HTR-8/SVneo (cell line): Measurements from ENCODE around the gene PSMD5.

ENCODE experiments used
- DNase-seq: peaks from one replicate; pipeline ENCODE4 v3.0.0; 2011; ENCODE audit warnings: low spot score, mixed read lengths; ENCODE audit not compliant: insufficient read length
- FAIRE-seq: peaks from 2 replicates; lab custom pipeline; 2011; peaks lifted over from hg19 to GRCh38; lab: Jason Lieb, UNC

PSMD5 gene

DNA sequence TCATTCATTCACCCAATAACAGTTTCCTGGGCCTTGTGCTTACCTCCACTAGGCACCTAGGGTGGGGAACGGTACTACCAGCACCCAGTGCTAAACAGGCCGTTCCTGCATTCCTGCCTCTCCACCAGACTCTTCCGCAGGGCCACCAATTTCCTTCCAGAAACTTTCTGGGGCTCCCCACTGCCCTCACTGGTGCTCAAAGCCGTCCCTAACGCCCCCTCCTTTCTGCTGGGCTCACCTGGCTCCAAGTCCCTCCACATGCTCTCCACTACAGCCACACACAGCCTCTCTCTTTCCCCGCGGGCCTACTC, 32.9 kb upstream of the PSMD5 start:
- no peak for DNase-seq
- FAIRE-seq, result no peak

DNA sequence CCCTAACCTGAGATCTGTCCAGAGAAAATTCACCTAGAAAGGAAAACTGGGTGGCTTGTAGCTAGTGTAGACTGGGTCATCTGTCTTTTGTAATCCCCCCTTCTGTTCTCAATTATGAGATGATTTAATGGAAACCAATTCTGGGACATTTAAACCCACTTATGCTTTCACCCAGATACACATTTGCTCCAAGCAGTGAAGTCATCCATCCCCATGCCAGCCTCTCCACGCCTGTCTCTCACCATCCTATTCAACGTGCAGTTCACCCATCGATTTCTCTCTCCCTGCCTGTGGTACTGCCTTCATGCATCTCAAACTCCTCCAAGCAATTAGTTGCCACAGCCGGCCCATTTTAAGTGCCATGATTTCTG, 32.5 kb upstream of the PSMD5 start:
- FAIRE-seq, result no peak
- DNase-seq, result no peak

DNA sequence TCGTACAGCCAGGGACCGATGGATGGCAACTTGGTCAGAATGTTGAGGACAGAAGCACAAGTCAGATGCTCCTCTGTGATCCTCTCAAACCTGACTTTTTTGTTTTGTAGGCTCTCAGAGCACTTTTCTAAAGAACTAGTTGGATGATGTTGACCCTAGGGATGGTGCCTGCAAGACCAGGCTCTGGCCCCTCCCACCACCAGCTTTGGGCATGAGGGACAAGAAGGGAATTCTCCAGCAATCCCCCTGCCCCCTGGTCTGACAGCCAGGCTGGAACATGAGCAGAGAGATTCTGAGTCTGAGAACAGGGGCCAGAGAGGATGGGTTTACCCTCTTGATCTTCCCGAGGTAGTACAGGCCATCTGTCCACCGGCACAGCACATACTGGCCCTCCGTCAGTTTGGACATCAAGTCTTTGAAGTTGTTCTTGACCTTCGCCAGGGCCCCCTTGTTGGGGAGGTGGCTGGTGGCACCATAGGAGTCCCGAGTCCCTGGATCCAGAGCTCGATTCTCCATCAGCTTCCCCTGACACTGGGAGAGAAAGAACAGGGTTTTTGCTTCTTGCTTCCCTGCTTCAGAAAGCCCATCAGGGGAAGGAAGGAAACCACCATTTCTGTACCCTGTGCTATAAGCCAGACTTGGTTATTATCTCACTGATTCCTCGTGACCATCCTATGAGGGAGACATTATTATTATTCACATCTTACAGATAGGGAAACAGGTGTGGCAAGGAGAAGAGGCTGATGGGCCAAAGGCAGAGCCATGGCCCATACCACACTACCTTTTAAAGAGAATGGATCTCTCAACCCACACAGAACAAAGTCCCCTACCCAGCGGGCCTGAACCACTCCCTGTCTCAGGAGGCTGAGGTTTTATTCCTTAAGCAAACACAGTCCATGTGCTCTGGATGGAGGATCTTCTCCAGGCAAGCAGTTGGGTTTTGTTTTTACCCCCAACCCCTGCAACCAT, 31.8 kb upstream of the PSMD5 start:
- FAIRE-seq (no peak), DNase-seq (no peak)

DNA sequence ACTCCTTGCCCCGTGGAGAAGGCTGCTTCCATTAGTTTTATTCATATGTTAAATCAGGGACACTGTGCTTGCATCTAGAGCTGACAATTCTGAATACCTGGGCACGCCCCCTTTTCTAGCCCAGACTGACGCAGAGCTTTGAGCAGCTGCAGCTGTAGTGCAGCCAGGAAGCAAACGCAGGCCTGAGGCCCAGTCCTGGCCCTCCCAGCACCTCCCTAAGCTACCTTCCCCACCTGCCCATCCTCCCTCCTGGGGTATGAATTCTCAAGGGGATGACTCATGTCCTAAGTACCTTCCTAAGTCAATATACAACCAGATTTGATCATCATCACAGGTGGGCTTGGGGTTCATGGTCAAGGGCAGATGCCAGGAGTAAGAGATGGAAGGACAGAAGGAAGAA, 30.8 kb upstream of the PSMD5 start:
- FAIRE-seq, result no peak

DNA sequence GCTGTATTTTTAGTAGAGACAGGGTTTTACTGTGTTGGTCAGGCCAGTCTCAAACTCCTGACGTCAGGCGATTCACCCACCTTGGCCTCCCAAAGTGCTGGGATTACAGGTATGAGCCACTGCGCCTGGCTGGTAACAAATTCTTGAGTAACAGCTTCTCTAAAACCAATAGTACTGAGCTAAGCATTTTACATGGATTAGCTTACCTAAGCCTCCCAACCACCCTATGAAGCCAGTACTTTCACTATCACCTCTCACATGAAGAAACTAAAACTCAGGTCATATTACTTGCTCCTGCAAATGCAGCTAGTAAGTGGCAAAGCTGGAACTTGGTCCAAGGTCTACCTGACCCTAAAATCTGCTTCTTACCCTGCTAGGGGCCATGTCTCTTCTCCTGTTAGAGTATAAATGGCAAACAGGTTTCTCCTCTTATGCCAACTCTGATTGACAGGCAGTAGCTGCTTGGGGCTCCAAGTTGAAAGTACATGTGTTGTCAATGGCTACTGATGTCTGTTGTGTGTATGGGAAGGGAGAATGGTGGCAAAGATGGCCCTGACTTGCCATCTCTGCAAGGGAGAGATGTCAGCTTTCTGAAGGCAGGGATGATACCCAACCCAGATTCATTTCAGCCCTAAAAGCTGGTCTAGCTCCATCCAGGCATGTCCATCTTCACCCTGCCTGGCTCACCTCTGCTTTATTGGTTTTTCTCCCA, 30.2 kb upstream of the PSMD5 start:
- no peak for FAIRE-seq
- DNase-seq, result no peak

More for the DNA sequence above, 30.8 kb upstream of the PSMD5 start:
- no peak for DNase-seq

DNA sequence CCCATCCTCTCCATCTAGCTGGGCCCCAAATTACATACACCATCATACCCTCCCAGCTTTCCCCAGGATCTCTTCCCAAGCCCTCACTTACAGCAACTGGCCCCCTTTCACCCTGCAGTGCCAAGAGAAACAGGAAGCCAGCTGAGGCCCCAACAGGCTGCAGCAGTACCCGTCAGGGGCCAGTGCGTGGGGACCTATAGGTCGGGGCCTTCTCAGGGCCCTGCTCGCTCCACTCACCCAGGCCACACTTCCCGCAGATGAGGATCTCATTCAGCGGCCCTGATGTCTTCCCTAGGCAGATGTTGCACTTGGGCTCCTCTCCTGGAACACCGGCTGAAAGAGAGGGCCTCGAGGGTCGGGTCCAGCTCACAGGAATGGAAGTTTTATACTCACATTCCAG, 27.5 kb upstream of the PSMD5 start:
- no peak for FAIRE-seq

DNA sequence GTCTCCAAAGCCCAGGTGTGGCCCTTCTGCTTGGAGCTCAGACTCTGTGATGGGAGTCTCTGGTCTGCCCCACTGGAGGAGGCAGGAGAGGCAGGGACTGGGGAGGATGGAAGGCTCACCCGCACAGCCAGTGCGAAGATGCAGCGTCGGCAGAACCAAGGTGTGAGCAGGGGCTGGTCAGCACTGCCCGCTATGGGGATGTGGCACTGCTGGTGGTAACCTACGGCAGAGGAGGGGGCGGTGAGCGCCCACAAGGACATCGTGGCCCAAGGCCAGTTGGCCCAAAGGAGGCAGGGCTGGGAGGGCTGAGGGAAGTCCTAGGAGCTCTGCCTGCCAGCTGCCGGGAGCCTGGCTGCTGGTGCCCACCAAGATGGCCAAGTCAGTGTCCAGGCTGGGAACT, 27.0 kb upstream of the PSMD5 start:
- FAIRE-seq, result no peak
- no peak for DNase-seq

More for the DNA sequence above, 27.5 kb upstream of the PSMD5 start:
- DNase-seq, result no peak

DNA sequence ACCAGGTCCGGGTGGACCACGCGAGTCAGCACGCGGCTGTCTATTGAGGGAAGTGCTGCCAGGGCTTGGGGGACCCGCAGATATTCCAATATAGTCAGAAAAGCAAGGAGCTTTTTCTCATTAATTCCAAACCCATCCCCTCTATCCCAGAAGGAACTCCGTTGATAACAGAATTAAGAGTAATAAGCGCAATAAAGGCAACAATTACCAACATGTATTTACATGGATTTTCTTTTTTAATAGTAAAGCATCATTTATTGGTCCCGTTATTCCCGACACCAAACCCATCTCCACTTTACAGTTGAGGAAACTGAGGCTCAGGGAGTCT, 26.6 kb upstream of the PSMD5 start:
- DNase-seq, result no peak
- FAIRE-seq, result no peak

DNA sequence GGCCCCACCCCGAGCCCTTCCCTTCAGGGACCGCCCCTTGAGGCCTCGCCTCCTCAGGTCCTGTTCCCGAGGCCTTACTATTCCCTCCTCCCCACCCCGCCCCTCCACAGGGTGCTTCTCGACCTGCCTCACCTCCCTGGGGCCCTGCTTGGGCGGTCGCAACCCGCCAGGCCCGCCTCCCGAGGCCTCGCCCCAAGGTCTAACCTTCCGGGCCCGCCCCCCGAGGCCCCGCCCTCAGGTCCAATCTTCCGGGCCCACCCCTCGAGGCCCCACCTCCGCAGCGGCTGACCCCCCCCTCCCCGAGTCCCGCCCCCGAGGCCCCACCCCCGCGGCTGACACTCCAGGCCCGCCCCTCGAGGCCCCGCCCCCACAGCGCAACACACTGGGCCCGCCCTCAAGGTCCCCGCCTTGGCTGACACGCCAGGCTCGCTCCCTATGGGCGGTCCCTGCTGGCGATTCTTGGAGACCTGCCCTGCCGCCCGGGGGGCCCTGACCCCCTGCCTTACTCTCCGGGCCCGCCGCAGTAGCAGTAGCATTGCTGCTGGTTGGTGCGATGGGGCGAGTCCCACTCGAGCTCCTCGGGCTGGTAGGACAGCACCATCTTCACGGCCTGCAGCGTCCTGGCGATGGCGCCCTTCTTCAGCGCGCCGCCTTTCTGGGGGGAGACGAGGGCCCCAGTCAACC, 26.1 kb upstream of the PSMD5 start:
- DNase-seq (peak; percentile 77), FAIRE-seq (no peak)

DNA sequence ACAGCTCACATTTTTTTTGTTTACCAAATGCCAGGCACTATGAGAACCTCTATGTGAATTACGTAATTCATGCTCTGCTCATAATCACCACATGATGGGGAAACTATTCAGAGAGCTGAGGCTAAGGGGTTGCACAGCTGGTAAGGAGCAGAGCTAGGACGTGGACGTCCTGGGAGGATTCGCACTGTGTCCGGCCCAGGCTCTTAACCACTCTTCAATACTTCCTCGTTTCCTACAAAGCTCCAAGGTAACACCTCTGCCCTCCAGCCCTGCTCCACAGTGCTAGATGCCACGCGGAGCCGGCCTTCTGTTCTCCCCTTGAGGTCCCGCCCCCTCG, 25.6 kb upstream of the PSMD5 start:
- no peak for DNase-seq
- no peak for FAIRE-seq

DNA sequence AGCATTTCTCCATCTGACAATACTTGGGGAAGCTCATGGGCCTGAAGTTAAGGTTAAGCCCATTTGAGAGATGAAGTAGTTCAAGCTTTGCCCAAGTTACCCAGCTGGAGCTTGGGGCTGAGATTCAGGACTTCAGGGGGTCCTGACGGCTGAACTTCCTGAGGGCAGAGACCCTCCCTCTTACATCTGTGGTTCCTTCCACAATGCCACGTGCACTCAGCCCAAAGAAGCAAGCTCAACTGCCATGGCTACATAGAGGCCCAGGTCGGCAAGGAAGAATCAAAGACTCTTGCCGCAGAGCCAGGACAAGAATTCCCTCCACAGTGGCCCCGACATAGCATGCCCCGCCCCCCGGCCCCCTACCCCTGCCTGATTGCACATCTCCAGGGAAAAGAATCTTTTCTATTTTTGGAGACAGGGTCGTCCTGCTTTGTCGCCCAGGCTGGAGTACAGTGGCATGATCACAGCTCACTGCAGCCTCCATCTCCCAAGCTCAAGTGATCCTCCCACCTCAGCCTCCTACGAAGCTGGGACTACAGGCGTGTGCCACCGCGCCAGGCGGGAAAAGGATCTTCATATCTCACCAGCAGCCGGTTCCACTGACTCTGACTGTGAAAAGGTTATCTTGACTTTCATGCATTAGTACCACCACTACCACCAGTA, 25.1 kb upstream of the PSMD5 start:
- DNase-seq, result no peak

DNA sequence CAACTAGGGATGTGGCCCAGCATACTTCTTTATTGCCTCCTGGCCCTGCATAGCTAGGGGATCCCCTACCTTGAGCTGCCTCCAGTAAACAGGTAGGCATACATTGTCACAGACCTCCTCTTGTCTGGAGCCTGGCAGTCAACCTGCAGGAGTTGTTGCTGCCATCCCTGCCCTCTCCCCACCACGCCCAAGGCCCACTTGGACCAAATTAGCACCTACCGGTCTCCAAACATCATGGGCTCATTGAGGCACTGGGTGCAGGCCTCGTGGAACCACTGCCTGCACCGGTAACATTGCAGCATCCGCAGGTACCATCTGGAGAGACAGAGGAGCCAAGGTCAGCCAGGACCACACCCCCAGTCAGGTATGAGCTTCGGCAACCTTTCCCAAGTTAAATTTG, 23.9 kb upstream of the PSMD5 start:
- FAIRE-seq (no peak), DNase-seq (no peak)

More for the DNA sequence above, 25.1 kb upstream of the PSMD5 start:
- no peak for FAIRE-seq

DNA sequence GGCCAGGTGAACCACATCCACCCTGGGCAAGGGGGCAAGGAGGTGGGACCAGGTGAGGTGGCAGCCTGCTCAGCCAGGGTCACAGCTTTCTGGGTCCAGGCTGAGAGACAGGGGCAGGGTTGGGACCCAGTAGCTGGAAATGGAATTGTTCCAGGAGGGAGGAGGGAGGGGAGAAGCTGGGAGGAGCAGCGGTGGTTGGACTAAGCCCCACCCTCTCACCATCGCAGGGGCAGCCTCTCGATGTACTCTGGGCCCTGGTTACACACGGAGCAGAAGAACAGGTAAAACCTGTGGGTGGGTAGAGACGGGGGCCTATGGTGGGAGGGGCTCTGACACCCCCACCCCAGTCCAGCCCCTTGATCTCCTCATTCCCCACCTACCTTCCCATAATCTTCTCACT, 23.1 kb upstream of the PSMD5 start:
- DNase-seq, result no peak
- FAIRE-seq, result no peak

DNA sequence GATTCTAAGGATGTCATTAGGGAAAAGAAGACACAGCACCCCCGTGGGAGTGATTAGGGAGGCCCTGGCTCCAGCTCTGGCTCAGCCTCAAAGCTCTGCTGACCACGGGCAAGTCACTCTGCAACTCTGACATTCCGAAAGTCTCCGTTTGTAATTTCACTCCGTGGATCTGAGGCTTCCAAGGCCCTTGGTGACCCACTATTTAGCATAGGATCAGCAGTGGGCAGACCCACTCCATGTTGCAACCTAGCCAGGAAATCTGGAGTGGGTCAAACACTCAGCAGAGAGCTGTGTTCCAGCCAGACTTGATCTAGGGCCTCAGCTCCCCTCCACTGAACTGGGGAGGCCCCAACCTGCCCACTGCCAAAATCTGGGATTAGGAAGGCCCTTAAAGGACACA, 22.5 kb upstream of the PSMD5 start:
- no peak for FAIRE-seq
- no peak for DNase-seq

DNA sequence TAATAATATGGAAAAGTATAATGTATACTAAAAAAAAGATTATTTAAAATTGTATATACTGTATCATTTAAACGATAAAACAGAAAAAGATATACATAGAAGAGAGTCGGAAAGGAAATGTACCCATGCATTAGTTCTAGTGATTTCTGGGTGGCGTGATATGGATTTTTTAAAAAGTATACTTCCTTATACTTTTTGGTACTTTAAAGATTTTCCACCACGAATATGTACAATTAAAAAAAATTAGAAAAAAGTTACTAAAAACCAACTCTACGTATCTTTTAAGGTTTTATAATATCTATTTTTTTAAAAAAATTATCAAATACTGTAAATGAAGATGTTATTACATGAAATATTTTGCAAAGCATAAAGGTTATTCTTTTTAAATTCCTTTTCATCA, 22.0 kb upstream of the PSMD5 start:
- DNase-seq, result no peak
- FAIRE-seq, result no peak

DNA sequence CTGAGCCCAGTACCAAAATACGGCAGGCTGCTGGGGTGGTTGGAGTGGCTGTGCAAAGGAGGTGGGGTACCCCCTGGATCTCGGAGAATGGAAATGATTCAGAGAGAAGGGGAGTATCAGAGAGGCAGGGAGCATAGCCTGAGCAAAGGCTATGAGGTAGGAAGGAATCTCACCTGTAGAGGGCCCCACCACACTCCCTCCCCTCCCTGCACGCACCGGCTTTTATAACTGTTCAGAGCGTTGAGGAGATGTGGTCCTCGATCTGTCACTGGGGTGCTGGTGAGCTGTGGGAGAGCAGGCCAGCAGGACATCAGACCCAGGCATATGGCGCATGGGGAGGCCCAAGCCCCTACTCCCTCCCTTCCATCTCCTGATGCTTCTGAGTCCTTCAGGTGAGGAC, 21.1 kb upstream of the PSMD5 start:
- DNase-seq (no peak), FAIRE-seq (no peak)

DNA sequence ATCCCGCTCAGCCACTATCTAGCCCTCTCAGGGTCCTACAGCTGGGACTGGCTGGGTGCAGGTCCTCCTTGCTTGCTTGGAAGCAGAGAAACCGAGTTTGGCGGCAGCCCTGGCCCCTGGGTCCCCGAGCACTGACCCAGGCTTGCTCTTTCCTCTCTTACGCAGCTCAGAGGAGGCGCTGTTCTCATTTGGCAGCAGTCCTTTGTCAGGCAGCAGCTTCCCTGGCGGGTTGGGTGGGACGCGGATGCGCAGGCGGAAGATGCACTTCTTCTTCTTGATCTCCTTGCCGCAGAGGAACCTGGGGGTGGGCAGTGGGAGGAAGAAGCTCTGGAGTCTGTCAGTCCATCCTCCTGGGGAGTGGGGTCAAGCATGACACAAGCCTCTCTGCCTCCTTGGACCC, 19.7 kb upstream of the PSMD5 start:
- DNase-seq (no peak), FAIRE-seq (no peak)

DNA sequence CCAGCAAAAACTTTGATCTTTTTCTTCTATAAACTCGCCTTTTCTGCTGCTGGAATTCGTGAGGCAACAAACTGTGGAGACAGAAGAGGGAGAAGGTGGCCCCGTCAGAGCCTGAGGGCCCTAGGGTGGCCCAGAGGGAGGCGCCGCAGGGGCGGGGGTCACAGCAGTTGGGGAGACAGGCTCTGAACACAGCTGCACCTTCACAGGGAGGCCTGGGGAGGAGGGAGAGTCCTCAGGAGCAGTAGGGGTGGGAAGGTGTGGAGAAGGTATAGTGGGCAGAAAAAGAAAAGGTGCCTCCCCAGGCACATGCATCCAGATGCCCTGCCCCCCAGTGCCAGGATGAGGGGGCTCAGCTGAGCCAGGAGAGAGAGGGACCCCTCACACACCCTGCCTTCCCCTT, 19.2 kb upstream of the PSMD5 start:
- no peak for DNase-seq
- no peak for FAIRE-seq

DNA sequence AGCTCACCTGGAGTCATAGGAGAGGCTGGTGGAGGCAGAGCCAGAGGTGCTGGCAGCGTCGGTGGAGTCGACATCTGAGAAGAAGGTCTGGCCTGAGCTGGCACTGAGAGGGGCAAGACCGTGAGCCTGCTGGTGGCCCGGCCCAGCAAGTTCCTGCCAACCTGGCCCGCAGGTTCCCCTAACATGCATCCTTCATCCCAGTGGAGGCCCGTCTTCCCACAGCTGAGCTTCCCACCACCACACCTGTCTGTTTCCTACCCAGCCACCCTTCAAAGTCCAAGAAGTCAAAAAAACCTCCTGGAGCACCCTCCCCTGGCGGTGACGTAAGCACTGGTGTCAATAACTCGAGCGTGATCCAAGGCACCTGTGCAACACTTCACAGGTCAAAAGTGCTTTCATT, 17.4 kb upstream of the PSMD5 start:
- no peak for DNase-seq
- no peak for FAIRE-seq

DNA sequence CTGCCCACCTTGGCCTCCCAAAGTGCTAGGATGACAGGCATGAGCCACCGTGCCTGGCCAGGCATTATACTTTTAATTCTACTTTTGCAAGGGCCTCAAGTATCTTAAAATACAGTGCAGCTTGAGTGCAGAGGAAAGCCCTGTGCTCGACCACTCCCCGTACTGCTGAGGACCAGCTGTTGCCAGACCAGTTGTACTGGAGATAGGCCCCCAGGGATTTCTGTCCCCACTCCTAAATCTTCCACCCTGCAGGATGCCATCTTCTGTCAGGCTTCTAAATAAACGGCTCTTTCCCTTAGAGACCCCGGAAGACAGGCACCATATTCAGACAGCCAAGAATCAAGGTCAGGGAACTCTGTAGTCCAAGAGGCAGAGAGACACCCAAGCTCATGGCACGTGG, 16.6 kb upstream of the PSMD5 start:
- no peak for FAIRE-seq
- no peak for DNase-seq

DNA sequence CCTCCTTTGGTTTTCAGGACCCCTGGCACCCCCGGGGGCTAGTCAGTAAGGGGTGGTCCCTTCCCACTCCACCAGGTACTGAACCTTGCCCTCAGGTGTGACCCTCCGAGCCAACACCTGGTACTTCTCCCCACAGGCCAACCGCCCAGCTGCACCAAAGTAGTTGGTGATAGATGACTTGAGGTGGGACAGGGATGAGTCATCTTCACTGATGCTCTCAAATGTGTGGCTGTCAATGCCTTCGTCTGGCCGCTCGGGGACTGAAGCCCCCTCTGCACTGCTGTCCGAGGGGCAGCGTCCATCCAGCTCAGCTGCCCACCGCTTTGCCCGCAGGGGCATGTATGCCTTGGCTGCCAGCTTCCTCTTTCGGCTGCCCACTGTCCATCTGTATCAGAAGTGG, 15.2 kb upstream of the PSMD5 start:
- FAIRE-seq (no peak), DNase-seq (no peak)
